Thymus (tissue), 11 donors: ENCODE measurements around the gene STARD9. TPM values are rescaled to one million over a fixed set of nuclear protein-coding genes. Genes with fewer than 3 reads are reported as not detected.
A peak's percentile ranks its signal among the peaks of the same experiment; 100 is the strongest.

ENCODE experiments used
- DNase-seq, 9 donors: peaks; one replicate each; pipeline ENCODE4 v3.0.0-alpha.2; 2013; ENCODE audit warnings: low spot score in 9 of 9, low read depth in 6 of 9, missing footprints in 1 of 9
- H3K27ac ChIP-seq, 2 donors: one replicate each; pipeline ENCODE4 v1.5.1; 2013; ENCODE audit warnings: control low read depth in 1 of 2, low read depth in 1 of 2, low read length in 1 of 2, mild to moderate bottlenecking in 1 of 2, moderate library complexity in 1 of 2
- H3K27me3 ChIP-seq, 2 donors: one replicate each; pipeline ENCODE4 v1.5.1; 2013; ENCODE audit warnings: low read length in 1 of 2; ENCODE audit not compliant: control insufficient read depth in 2 of 2, insufficient read depth in 1 of 2
- H3K36me3 ChIP-seq, 2 donors: one replicate each; pipeline ENCODE4 v1.5.1; 2013; ENCODE audit warnings: low read length in 1 of 2, mild to moderate bottlenecking in 1 of 2, moderate library complexity in 1 of 2; ENCODE audit not compliant: control insufficient read depth in 2 of 2, insufficient read depth in 2 of 2
- H3K4me1 ChIP-seq, 2 donors: one replicate each; pipeline ENCODE4 v1.5.1; 2013; ENCODE audit warnings: low read length in 2 of 2; ENCODE audit not compliant: control insufficient read depth in 2 of 2, insufficient read depth in 2 of 2
- H3K4me3 ChIP-seq, 2 donors: one replicate each; pipeline ENCODE4 v1.5.1; 2013; ENCODE audit warnings: low read length in 2 of 2, control low read depth in 1 of 2, mild to moderate bottlenecking in 1 of 2
- H3K9me3 ChIP-seq, 2 donors: one replicate each; pipeline ENCODE4 v1.5.1; 2013; ENCODE audit warnings: low read length in 1 of 2, mild to moderate bottlenecking in 1 of 2; ENCODE audit not compliant: control insufficient read depth in 2 of 2, insufficient read depth in 1 of 2
- WGBS: extraction: QIAGEN DNeasy Blood & Tissue Kit; methylation state at CpG from one replicate; pipeline ENCODE4 v1.1.7; 2013; 5-methylcytosine and 5-hydroxymethylcytosine counted together
- polyA plus RNA-seq: library from polyadenylated mRNA; stranded (reverse); fragments of 200-250 nt; gene quantifications from one replicate; pipeline ENCODE4 v1.2.3, GENCODE V29; 2013
- total RNA-seq: library from RNA; stranded (reverse); fragments of 120-200 nt; gene quantifications from one replicate; pipeline ENCODE4 v1.2.4, GENCODE V29; 2013
- donor health status: healthy.

STARD9 gene
- total and polyA plus RNA-seq, 2 donors: 4.4 to 7.8 TPM

DNA sequence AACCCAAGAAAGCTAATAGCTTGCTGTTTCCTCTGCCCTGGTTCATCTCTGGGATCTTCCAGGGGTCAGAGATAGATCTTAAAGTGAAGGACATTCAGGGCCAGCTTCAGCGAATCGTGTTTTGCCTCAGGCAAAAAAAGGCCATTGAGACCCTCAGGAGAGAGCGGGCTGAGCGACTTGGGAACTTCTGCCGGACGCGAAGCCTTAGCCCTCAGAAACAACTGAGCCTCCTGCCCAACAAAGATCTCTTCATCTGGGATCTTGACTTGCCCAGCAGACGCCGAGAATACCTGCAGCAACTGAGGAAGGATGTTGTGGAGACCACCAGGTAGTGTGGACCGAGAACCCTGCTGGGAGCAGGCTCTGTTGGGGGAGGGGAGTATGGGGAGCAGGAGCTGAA is 119.0 kb downstream of the STARD9 start:
- no peaks in the 10 kb centered on the region for H3K36me3 ChIP-seq

DNA sequence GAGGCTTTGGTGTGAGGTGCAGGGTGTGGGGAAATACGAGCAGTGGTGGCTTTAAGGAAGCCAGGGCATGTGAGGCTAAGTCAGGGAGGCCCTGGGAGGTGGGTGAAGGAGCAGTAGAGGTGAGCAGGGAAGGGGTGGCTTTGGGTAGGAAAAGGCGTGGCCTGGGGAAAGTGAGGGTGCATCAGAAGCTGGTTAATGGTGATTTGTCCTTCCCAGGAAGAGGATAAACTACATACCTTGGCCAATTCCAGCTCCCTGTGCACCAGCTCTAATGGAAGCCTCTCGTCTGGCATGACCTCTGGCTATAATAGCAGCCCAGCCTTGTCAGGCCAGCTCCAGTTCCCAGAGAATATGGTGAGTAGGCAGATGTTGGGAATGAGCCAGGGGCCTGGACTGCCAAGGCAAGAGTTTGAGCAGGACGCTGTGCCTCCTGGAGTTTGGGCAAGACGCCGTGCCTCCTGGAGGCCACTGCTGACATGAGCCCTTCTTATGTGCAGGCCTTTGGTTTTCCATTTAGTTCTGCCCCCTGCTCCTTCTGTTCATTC is 120.2 kb downstream of the STARD9 start:
- no peaks in the 10 kb centered on the region for H3K36me3 ChIP-seq
- DNase-seq: no peak
- WGBS: 97% methylated on average over 6 of the region's 6 CpGs

More for the DNA sequence above, 119.0 kb downstream of the STARD9 start:
- Histone ChIP-seq H3K4me1 (peaks cover 0 to 11% of the 10 kb centered on the region in 2 donors), H3K9me3 (no peaks in the 10 kb centered on the region), H3K27ac (no peak overlapping the region), H3K4me3 (no peak overlapping the region), H3K27me3 (no peaks in the 10 kb centered on the region)
- DNase-seq: no peak
- 99% methylated on average over 10 of the region's 10 CpGs for WGBS

DNA sequence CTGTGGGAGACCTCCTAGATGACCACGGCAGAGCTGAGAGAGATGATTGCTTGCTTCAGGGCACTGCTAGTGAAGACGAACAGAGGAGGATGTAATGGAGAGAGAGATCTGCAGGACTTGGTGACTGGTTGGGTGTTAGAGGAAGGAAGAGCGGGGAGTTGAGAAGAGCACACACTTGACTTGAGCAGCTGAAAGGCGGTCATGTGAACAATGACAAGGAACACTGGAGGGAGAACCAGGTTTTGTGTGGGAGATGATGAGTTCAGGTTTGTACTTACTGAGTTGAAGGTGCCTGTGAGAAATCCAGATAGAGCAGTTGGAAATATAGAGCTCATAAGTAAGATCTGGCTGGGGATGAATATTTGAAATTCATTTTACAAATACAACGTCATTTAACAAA is 121.2 kb downstream of the STARD9 start:
- DNase-seq: no peak
- WGBS: 96% methylated on average over 5 of the region's 5 CpGs
- H3K36me3 ChIP-seq: no peaks in the 10 kb centered on the region
- no peak overlapping the region for H3K27ac ChIP-seq
- no peak overlapping the region for H3K4me3 ChIP-seq
- no peaks in the 10 kb centered on the region for H3K4me1 ChIP-seq
- H3K9me3 ChIP-seq: no peaks in the 10 kb centered on the region
- H3K27me3 ChIP-seq: no peaks in the 10 kb centered on the region

More for the DNA sequence above, 120.2 kb downstream of the STARD9 start:
- no peaks in the 10 kb centered on the region for H3K9me3 ChIP-seq
- H3K27ac ChIP-seq: no peak overlapping the region
- H3K27me3 ChIP-seq: no peaks in the 10 kb centered on the region
- peaks cover 0 to 10% of the 10 kb centered on the region in 2 donors for H3K4me1 ChIP-seq
- H3K4me3 ChIP-seq: no peak overlapping the region

- WGBS: 44% methylated on average over 4 of the region's 4 CpGs
- peak; percentile 13 to 80 (median 55) for DNase-seq
- H3K9me3 ChIP-seq: no peaks in the 10 kb centered on the region
- H3K4me1 ChIP-seq: no peaks in the 10 kb centered on the region
- no peak overlapping the region for H3K27ac ChIP-seq
- peaks cover 0 to 3% of the 10 kb centered on the region in 2 donors for H3K36me3 ChIP-seq
- H3K4me3 ChIP-seq: no peak overlapping the region
- H3K27me3 ChIP-seq: no peaks in the 10 kb centered on the region
Measured at GRCh38 chr15:42704492-42704926, 129.1 kb downstream of the STARD9 start.

DNA sequence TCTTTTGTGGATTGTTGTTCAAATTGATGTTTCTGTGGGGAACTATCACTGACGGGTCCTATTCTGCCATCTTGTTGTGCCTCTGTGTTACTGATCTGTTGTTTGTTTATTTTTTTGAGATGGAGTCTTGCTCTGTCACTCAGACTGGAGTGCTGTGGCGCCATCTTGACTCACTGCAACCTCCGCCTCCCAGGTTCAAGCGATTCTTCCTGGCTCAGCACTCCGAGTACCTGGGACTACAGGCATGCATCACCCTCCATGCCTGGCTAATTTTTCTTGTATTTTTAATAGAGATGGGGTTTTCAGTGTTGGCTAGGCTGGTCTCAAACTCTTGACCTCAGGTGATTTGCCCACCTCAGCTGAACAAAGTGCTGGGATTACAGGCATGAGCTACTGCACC is 129.9 kb downstream of the STARD9 start:
- Histone ChIP-seq H3K4me3 (no peak overlapping the region), H3K27ac (no peak overlapping the region), H3K27me3 (no peaks in the 10 kb centered on the region), H3K9me3 (no peaks in the 10 kb centered on the region), H3K4me1 (no peaks in the 10 kb centered on the region), H3K36me3 (peaks cover 0 to 3% of the 10 kb centered on the region in 2 donors)
- 98% methylated on average over 5 of the region's 5 CpGs for WGBS
- DNase-seq: no peak

GRCh38 chr15:42707068-42707467 is 131.7 kb downstream of the STARD9 start:
- Histone ChIP-seq H3K27me3 (no peaks in the 10 kb centered on the region), H3K4me3 (no peak overlapping the region), H3K4me1 (no peaks in the 10 kb centered on the region), H3K27ac (no peak overlapping the region), H3K9me3 (no peaks in the 10 kb centered on the region), H3K36me3 (peaks cover 0 to 3% of the 10 kb centered on the region in 2 donors)
- no peak for DNase-seq
- 98% methylated on average over 2 of the region's 2 CpGs for WGBS

- H3K36me3 ChIP-seq: peaks cover 0 to 3% of the 10 kb centered on the region in 2 donors
- no peak for DNase-seq
- H3K9me3 ChIP-seq: no peaks in the 10 kb centered on the region
- H3K27ac ChIP-seq: no peak overlapping the region
- 84% methylated on average over 3 of the region's 3 CpGs for WGBS
- no peak overlapping the region for H3K4me3 ChIP-seq
- no peaks in the 10 kb centered on the region for H3K27me3 ChIP-seq
- no peaks in the 10 kb centered on the region for H3K4me1 ChIP-seq
Measured at GRCh38 chr15:42707873-42708544, 132.6 kb downstream of the STARD9 start.

GRCh38 chr15:42710662-42711061 is 135.3 kb downstream of the STARD9 start:
- H3K9me3 ChIP-seq: no peaks in the 10 kb centered on the region
- no peaks in the 10 kb centered on the region for H3K4me1 ChIP-seq
- DNase-seq: no peak
- no peak overlapping the region for H3K4me3 ChIP-seq
- H3K27me3 ChIP-seq: no peaks in the 10 kb centered on the region
- 95% methylated on average over 2 of the region's 2 CpGs for WGBS
- no peak overlapping the region for H3K27ac ChIP-seq
- no peaks in the 10 kb centered on the region for H3K36me3 ChIP-seq

DNA sequence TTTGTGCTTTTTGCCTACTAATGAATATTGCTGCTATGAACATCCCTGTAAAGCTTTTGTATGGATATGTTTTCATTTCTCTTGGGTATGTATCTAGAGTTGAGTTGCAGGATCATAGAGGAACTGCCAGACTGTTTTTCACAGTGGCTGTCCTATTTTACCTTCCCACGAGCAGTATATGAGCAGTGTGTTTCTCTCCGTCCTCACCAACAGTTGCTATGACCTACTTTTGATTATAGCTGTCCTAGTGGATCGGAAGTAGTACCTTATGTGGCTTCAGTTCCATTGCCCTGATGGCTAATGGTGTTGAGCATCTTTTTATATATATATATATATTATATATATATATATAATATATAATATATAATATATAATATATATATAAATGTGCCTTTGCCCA is 136.3 kb downstream of the STARD9 start:
- Histone ChIP-seq H3K36me3 (no peaks in the 10 kb centered on the region), H3K4me1 (no peaks in the 10 kb centered on the region), H3K9me3 (no peaks in the 10 kb centered on the region), H3K27me3 (no peaks in the 10 kb centered on the region), H3K27ac (no peak overlapping the region), H3K4me3 (no peak overlapping the region)
- WGBS: 97% methylated on average over 3 of the region's 3 CpGs
- no peak for DNase-seq
